HG03575 (cell line): ENCODE results near the gene KIF21A.
"Not testable (repeated sequence)": the region's sequence is repeated elsewhere in the genome, so short reads cannot be mapped to it uniquely, and the experiment has no call there.

Source experiments
- ATAC-seq: cut with Tn5 transposase; IDR thresholded peaks from one replicate; pipeline ENCODE4 v1.9.1; 2021; ENCODE audit not compliant: unreplicated experiment, insufficient number of reproducible peaks, low FRiP score; ENCODE audit errors: extremely low read depth

KIF21A gene

DNA sequence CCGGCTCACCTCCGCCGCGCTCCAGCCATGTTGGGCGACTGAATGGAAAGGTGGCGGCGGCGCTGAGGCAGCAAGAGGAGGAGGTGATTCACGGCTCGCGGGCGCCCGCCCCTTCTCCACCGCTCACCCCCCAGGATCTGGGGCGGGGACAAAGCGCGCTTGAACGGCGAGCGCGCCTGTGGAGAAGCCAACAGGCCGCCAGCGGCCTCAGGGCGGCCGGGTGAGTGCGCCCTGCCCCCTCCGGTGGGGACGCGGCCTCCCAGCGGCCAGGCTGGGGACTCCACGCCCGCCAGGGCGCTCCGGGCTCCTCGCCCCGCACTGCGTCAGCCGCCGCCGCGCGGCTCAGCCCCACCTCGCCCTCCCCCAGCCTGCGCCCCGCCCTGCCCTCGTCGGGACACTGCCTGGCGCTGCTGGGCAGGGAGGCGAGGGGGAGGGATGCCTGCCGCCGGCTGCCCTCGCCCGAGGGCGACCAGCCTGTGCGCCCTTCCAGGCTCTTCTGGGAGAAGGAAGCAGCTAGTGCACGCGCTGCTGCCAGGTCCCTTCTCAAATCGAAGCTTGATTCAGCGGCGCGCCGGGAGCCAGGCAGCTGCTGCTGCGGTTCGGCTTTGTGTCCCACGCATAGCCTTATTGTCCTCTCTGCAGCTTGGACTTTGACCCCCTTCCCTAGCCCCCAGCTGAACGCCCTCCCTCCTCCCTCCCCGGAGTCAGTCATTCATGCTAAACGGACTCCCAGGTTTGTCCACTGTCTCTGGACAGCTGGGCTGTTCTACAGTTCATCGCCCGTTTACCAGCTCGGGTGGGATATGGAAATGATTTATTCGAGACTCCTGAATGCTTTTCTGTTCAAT, at the start of gene KIF21A:
KIF21A (minus strand) TSS at position 40 of the 848 bp plus-strand sequence. CDS start 150 bp downstream, outside the sequence.
- ATAC-seq: peak; percentile 51

DNA sequence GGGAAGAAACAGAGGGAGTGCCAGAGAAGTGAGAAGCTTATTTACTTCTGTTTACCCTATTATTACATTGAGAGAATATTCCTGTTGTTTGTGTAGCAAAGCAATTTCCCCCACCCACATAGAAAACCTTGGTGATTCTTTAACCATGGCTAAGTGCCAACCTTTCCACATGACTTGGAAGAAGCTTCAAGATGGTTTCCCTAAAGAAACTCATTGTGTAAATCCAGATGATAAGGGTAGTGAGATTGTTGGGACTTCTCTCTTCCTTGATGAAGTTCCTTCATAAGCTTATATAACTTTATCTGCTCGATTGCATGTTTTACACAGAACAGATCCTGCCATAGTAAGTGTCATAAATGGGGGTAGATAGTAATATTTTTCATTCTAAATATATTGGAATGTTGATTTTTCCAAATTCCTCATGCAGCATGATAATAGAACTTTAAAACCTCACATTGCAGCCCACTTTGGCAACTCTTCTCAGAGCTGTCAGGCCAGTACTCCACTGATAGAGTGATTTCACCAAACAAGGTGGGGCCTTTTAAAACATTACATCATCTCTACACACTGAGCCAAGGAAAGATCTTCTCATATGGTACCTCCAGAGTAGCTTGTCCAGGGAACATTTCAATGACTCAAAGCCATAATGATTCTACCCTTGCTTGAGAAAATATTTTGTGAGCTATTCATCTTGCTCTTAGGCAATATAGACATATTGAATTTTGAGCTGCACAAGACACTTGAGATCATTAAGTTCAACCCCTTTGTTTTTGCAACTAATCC, 47.8 kb upstream of the KIF21A start:
- no peak for ATAC-seq

- ATAC-seq: no peak
Observed at GRCh38 chr12:39483597-39483996, 40.7 kb upstream of the KIF21A start.

GRCh38 chr12:39483042-39483441, 40.1 kb upstream of the KIF21A start:
- no peak for ATAC-seq

DNA sequence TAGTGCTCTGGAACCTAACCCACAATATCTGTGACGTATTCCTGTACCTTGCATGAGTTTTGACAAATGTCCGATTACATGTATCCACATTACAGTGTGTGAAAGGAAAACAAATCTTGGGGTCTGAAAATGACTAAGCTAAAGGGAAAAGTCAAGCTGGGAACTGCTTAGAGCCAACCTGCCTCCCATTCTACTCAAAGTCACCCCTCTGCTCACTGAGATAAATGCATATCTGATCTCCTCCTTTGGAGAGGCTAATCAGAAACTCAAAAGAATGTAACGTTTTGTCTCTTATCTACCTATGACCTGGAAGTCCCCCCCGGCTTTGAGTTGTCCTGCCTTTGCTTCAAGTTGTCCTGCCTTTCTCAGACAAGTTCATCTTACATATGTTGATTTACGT, 34.0 kb upstream of the KIF21A start:
- ATAC-seq: no peak

DNA sequence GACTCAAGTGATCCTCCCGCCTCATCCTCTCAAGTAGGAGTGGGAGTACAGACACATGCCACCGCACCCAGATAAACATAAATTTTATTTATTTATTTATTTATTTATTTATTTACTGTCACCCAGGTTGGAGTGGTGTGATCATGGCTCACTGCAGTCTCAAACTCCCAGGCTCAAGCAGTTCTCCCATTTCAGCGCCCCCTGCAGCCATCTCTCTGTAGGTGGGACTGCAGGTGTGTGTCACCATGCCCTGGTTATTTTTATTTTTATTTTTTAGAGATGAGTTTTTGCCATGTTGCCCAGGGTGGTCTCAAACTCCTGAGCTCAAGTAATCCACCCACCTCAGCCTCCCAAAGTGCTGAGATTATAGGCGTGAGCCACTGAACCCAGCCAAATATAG, 33.2 kb upstream of the KIF21A start:
- ATAC-seq: no peak

DNA sequence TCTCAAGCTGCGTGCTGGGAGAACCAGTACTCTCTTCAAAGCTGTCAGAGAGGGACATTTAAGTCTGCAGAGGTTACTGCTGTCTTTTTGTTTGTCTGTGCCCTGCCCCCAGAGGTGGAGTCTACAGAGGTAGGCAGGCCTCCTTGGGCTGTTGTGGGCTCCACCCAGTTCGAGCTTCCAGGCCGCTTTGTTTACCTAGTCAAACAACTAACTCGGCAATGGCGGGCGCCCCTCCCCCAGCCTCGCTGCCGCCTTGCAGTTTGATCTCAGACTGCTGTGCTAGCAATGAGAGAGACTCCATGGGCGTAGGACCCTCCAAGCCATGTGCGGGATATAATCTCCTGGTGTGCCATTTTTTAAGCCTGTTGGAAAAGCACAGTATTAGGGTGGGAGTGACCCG, 32.2 kb upstream of the KIF21A start:
- not testable (repeated sequence) for ATAC-seq

DNA sequence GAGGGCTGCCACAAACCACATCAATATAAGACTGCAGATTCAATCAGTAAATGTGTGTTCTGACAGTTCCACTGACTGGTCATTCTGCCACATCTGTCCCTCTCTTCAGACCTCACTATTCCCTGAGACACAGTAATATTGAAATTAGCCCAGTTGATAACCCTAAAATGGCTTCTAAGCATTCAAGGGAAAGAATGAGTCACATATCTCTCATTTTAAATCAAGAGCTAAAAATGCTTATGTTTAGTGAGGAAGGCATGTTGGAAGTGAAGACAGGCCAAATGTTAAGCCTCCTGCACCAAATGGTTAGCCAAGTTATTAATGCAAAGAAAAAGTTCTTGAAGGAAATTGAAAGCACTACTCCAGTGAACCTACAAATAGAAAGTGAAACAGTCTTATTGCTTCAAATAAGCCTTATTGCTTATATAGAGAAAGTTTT, 24.5 kb upstream of the KIF21A start:
- peak; percentile 83 for ATAC-seq

DNA sequence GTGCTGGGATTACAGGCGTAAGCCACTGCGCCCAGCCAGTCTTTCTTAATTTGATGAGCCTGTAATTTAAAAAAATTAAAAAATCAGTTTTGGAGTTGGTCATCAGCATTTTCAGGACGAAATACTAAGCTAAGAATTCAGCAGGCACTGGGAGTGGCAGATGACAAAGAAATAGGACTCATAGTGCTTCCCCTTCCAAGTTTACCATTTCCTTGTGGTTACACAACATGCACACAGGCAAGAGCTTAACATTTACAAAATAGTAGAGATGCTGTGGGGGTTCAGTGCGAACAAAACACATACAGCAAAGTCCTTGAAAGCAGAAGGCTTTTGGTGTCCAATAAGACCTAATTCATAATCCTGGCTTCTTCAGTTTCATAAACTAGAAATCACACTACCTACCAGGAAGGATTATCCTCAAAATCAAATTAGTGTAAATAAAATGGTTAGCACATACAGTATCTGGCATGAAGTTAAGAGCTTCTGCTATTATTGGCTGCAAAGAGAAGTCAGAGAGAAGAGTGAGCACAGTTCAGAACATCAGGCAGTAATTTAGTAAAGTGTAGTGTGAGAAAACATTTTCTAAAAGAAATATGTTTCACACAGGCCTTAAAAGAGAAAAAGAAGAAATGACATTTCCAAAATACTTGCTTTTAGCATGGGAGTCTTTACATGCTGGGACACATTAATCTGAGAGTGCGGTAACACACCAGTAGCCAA, 22.2 kb upstream of the KIF21A start:
- no peak for ATAC-seq

DNA sequence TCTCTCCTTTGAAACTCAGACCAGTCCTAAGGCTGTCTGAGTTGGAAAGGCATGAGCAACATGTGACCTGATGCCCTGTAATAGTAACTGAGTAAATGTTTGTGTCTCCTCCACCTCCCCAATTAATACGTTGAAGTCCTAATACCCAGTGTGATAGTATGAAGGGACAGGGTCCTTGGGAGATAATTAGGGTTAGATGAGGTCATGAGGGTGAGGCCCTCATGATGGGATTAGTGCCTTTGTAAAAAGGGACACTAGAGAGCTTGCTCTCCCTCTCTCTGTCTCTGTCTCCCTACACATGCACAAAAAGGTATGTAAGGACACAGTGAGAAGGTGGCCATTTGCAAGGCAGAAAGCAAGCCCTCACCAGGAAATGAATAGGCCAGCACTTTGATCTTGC, 18.1 kb upstream of the KIF21A start:
- no peak for ATAC-seq

DNA sequence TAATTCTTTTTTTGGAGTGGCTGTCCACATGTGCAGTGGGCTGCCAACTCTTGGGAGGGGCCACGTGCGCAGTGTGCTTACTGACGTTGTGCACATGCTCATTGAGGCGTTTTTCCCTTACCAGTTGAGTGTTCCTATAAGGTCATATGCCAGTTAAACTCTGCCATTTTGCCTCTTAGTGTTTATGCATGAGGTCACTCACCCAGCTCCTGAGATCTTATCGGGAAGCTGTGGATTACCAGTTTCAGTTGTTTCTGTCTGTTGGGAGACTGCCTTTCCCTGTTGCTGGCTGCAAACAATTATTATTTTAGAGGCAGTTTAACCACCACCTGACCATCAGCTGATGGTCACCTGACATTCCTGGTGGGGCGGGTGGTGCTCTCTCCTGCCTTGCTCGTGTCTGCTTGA, 16.1 kb upstream of the KIF21A start:
- ATAC-seq: no peak

DNA sequence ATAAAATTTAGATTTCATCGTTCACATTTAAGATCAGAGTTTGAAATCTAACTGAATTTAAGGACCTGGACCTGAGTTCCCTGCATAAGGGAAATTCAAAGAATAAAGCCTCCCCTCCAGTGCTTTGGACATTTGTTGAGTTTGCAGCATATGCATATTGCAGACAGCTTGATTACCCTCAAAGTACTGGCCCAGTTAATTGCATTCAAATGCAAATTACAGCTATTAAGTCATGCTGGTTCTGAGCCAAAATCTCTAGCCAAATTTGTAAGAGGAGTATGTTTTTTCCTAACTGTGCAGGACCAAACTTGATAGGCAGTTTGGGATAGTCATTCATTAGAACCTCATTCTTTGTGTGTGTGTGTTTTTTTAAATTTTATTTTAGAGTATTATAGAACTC, 9.1 kb upstream of the KIF21A start:
- ATAC-seq: no peak

DNA sequence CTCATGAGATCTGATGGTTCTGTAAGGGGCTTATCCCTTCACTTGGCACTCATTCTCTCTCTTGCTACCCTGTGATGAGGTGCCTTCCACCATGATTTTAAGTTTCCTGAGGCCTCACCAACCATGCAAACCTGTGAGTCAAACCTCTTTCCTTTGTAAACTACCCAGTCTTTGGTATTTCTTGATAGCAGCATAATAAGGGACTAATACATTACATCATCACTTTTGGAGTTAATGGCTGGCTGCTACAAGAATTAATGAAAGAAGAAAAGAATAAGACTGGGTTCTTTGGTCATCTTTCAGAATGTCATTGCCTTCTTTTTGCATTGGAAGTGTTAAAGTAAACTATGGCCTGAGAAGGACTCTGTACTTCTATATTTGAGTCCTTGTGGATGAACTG, 5.1 kb upstream of the KIF21A start:
- no peak for ATAC-seq

DNA sequence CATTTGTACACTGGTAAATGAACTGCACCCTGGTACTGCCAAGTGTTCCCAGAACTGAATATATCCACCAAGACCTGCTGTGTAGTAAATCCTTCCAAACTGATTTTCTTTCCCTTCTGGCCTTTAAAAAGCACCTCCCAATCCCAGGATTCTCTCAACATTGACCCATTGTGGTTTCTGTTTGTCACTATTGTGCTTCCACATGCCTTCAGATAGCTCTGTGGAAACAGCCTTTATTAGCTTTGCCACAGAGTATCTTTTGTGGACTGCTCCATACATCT, 949 bp upstream of the KIF21A start:
- ATAC-seq: no peak

DNA sequence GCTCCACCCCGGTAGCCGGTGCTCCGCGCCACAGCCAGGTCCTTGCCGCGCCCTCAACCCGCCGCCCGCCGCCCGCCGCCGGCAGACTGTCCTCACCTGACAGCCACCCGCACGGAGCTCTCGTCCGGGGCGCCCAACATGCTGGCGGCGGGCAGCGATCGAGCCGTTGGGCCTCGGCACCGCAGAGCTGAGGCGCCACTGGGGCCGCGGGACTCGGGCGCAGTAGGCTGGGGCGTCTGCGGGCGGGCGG, 164 bp downstream of the KIF21A start:
- ATAC-seq: peak; percentile 10

DNA sequence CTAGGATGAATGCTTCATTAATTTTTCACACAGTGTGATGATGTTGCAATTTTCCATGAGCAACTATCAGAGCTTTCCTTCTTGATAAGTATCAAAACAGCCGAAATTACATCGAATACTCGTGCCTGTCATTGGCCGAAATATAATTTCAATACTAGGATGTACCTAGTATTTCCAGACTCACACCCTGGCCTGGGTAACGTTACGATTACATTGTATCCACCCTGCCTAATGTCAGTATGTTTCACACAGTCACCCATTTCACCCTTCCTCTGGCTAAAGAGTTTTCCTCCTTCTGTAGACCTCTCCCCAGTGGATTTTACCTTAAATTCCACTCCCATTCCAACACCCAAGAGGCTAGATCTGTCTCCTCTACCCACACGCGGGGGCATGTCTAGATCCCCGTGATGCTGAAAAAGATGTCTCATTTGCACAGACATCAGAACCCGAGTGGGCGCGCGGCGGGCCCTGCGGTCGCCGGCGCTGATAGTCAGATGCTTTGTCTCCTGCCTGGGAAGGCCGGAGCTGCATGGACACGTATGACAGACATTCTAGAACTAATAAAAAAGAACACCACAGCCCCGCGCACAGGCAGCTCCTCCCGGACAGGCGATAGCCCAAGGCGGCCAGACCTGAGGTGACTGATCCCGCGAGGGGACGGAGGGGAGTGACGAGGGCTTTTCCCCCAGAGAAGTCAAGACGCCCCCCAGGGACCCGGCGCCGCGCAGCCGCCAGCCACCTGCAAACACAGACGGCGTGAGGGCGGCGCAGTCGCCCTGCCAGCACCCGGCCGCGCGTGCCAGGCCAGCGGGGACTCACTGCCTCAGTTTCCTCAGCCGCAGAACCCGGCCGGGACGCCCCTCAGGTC, 723 bp downstream of the KIF21A start:
- ATAC-seq: no peak

DNA sequence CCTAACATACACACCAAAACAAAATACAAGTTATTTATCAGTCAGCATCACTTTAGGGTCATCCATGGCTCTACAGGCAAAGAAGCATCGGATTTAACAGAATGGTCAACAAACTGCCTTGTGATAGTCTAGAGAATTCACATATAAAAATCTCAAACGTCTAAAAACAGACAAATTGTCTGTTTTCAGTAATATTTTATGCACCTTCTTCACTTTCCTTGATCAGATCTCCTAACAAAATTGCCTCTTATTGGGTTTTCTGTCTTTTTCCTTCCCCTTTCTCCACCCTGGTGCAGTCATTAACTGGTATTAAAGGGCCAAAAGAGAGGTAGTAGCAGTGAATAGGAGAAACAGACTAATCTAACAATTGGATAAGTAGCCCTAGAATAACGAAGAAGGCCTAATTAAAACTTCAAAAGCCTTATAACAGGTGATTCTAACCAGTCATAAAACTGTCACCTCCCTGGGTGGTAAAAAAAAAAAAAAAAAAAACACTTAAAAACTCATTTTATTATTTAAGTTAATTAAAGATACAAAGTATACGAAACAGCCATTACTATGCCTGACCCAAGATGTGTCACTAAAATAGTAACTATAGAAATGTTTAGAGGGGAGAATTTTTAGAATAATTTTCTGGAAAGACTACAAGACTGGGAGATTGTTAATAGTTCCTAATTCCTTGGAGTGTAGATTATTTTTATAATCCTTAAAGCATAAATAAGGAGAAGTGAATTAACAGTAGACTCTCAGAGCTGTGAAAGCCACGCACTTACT, 1.5 kb downstream of the KIF21A start:
- ATAC-seq: no peak

DNA sequence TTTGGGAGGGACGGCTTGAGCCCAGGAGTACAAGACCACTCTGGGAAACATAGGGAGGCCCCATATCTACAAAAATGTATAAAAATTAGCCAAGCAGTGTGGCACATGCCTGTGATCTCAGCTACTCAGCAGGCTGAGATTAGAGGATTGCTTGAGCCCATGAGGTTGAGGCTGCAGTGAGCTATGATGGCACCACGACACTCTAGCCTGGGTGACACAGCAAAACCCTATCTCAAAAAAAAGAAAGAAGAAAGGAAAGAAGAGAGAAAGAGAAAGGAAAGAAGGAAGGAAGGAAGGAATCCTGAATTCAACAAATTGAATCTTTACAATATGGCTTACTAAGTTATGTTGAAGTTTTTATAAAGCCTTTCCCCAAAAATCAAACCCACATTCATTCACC, 2.1 kb downstream of the KIF21A start:
- ATAC-seq: no peak

DNA sequence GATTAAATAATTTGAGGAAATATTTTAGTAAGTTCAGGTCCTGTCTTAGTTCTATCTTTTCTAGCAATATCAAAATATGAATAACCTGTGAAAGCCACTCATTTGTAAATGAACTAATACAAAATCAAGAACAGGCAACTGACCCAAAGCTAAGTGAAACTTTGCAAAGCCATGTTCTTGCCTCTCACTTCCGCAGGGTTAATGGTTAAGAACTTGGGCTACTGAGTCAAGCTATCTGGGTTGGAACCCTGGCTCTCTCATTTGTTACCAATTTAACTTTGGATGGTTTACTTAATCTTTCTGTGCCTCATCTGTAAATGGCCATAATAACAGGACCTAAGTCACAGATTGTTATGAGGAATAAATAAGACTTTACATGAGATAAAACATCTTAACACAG, 2.8 kb downstream of the KIF21A start:
- no peak for ATAC-seq
